Smooth muscle cell (in vitro differentiated cells): ENCODE results near the gene SYT9. TPM values are rescaled to one million over a fixed set of nuclear protein-coding genes. Genes with fewer than 3 reads are reported as not detected.

ENCODE experiments used
- DNase-seq: peaks from one replicate; lab custom pipeline; 2025; ENCODE audit not compliant: unreplicated experiment; lab: John Stamatoyannopoulos, UW
- H2AFZ ChIP-seq: fragments of 200-600 bp; sonication (generic); 2 replicates; pipeline ENCODE4 v1.6.0; 2016; ENCODE audit warnings: antibody characterized with exemption, low read depth, mild to moderate bottlenecking
- H3F3A ChIP-seq: fragments of 200-600 bp; sonication (generic); 2 replicates; pipeline ENCODE4 v1.6.0; 2017; ENCODE audit warnings: antibody characterized with exemption, low read depth
- H3K27ac ChIP-seq: fragments of 200-600 bp; sonication (generic); 2 replicates; pipeline ENCODE4 v1.5.1; 2016; ENCODE audit warnings: low read depth, mild to moderate bottlenecking
- H3K27me3 ChIP-seq: fragments of 200-600 bp; sonication (generic); 2 replicates; pipeline ENCODE4 v1.6.1; 2016; ENCODE audit warnings: low read depth, mild to moderate bottlenecking
- H3K36me3 ChIP-seq: fragments of 200-600 bp; sonication (generic); 2 replicates; pipeline ENCODE4 v1.5.1; 2016; ENCODE audit warnings: low read depth
- H3K4me1 ChIP-seq: fragments of 200-600 bp; sonication (generic); 2 replicates; pipeline ENCODE4 v1.5.1; 2016; ENCODE audit warnings: low read depth
- H3K4me2 ChIP-seq: fragments of 200-600 bp; sonication (generic); 2 replicates; pipeline ENCODE4 v1.6.0; 2016; ENCODE audit warnings: mild to moderate bottlenecking
- H3K4me3 ChIP-seq: fragments of 200-600 bp; sonication (generic); 2 replicates; pipeline ENCODE4 v1.5.1; 2016; ENCODE audit warnings: mild to moderate bottlenecking
- H3K79me2 ChIP-seq: fragments of 200-600 bp; sonication (generic); 2 replicates; pipeline ENCODE4 v1.6.0; 2016; ENCODE audit warnings: low read depth, mild to moderate bottlenecking
- H3K9ac ChIP-seq: fragments of 200-600 bp; sonication (generic); 2 replicates; pipeline ENCODE4 v1.6.0; 2016; ENCODE audit warnings: low read depth
- H3K9me3 ChIP-seq: fragments of 200-600 bp; sonication (generic); replicated peaks from 2 replicates; pipeline ENCODE4 v1.5.1; 2016; ENCODE audit warnings: low read depth
- H4K20me1 ChIP-seq: fragments of 200-600 bp; sonication (generic); 2 replicates; pipeline ENCODE4 v1.6.0; 2016; ENCODE audit warnings: low read depth
- WGBS: methylation state at CpG from one replicate; pipeline ENCODE4 v1.1.7; 2016; ENCODE audit warnings: low lambda C conversion rate; 5-methylcytosine and 5-hydroxymethylcytosine counted together
- polyA plus RNA-seq: library from polyadenylated mRNA; unstranded; fragments of >200 nt; fragmentation: Nextera tagmentation; extraction: Ambion mirVana; gene quantifications from 2 replicates; pipeline ENCODE4 v1.2.1, GENCODE V29; 2016
- total RNA-seq: library from RNA; depleted of rRNA; stranded (reverse); fragments of >200 nt; gene quantifications from 2 replicates; pipeline ENCODE4 v1.2.3, GENCODE V29; 2014
- TF ChIP-seq, protein P1 (sequence below): fragments of 200-600 bp; sonication (generic); IDR thresholded peaks from 2 replicates; pipeline ENCODE4 v1.5.1; 2017; ENCODE audit warnings: borderline replicate concordance, mild to moderate bottlenecking, antibody characterized with exemption; ENCODE audit not compliant: insufficient read depth, poor library complexity, severe bottlenecking

Gene SYT9
- total and polyA plus RNA-seq, 2 experiments from 2014 or later, result 0.06 TPM; not detected in 1

DNA sequence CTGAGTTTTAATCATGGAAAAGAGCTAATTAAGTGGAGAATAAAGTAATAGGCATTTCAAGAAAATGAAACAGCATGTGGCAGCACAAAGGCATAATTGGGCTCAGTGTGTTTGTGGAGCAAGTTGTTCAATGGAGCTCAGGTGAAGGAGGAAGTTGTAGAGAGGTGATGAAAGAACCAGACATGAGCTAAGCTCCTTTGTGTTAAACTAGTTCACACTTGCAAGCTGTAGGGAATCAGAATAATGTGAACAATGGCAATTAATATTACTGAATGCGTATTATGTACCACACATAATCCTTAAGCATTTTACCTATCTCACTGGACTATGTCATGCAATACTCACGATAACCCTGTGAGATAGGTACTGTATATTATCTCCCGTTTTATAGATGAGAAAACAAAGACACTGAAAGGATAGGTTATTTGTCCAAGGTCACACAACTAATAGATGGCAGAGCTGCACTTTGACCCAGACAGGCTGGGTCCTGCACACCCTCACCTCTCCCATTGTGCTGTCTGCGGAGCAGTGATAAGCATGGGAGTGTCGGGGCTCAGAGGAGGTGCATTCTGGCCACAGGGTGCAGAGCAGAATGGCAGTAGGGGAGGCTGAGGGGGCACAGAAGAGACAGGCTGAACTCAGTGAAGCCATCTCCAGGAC, 242.5 kb downstream of the SYT9 start:
- H3K36me3 ChIP-seq, result no peaks in the 10 kb centered on the region

DNA sequence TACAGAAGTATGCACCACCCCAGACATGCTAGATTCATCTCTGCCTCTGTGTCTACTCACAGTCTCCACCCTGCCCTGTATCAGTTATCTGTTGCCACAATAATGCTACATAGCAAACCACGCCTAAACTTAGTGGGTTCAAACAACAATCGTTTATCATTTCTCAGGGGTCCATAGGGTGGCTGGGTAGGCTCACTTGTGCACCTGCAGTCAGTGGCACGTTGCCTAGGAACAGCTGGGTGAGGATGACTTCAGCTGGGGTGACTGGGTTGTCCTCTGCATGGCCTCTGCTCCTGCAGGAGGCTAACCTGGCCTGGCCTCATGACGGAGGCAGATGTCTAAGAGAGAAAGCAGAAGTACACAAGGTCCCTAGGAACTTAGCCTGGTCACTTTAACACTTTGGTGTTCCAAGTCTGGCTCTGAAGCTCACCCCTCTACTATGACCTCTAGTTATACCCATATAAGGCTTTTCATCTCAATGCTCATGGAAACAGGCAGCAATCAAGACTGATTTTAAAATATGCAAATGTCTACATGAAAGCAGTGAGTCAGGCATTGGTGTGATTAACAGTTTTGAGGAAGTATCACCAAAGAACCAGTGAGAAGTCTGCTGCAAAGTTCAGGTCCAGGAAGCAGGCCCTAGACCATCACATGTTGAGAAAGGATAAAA, 244.3 kb downstream of the SYT9 start:
- H3K9ac ChIP-seq, result no peak overlapping the region
- no peaks in the 10 kb centered on the region for H3K79me2 ChIP-seq
- H3K4me3 ChIP-seq, result no peak overlapping the region
- no peak for DNase-seq
- H3K4me1 ChIP-seq, result no peaks in the 10 kb centered on the region
- H3K9me3 ChIP-seq, result no peaks in the 10 kb centered on the region
- no peaks in the 10 kb centered on the region for H4K20me1 ChIP-seq
- no peak overlapping the region for H3K4me2 ChIP-seq
- WGBS, result 90% methylated on average over 4 of the region's 4 CpGs
- H2AFZ ChIP-seq, result no peak overlapping the region
- no peaks in the 10 kb centered on the region for H3F3A ChIP-seq
- H3K27me3 ChIP-seq, result no peaks in the 10 kb centered on the region
- TF ChIP-seq, protein P1, sequence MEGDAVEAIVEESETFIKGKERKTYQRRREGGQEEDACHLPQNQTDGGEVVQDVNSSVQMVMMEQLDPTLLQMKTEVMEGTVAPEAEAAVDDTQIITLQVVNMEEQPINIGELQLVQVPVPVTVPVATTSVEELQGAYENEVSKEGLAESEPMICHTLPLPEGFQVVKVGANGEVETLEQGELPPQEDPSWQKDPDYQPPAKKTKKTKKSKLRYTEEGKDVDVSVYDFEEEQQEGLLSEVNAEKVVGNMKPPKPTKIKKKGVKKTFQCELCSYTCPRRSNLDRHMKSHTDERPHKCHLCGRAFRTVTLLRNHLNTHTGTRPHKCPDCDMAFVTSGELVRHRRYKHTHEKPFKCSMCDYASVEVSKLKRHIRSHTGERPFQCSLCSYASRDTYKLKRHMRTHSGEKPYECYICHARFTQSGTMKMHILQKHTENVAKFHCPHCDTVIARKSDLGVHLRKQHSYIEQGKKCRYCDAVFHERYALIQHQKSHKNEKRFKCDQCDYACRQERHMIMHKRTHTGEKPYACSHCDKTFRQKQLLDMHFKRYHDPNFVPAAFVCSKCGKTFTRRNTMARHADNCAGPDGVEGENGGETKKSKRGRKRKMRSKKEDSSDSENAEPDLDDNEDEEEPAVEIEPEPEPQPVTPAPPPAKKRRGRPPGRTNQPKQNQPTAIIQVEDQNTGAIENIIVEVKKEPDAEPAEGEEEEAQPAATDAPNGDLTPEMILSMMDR, result no peak
- no peak overlapping the region for H3K27ac ChIP-seq
- no peaks in the 10 kb centered on the region for H3K36me3 ChIP-seq

More for the DNA sequence above, 242.5 kb downstream of the SYT9 start:
- WGBS, result 89% methylated on average over 5 of the region's 5 CpGs
- no peaks in the 10 kb centered on the region for H4K20me1 ChIP-seq
- no peak overlapping the region for H3K4me3 ChIP-seq
- no peaks in the 10 kb centered on the region for H3K27me3 ChIP-seq
- no peak overlapping the region for H2AFZ ChIP-seq
- no peak overlapping the region for H3K27ac ChIP-seq
- no peak for DNase-seq
- H3K79me2 ChIP-seq, result no peaks in the 10 kb centered on the region
- H3K9ac ChIP-seq, result no peak overlapping the region
- no peaks in the 10 kb centered on the region for H3F3A ChIP-seq
- no peaks in the 10 kb centered on the region for H3K9me3 ChIP-seq
- no peaks in the 10 kb centered on the region for H3K4me1 ChIP-seq
- no peak overlapping the region for H3K4me2 ChIP-seq
- TF ChIP-seq, protein P1, result no peak

DNA sequence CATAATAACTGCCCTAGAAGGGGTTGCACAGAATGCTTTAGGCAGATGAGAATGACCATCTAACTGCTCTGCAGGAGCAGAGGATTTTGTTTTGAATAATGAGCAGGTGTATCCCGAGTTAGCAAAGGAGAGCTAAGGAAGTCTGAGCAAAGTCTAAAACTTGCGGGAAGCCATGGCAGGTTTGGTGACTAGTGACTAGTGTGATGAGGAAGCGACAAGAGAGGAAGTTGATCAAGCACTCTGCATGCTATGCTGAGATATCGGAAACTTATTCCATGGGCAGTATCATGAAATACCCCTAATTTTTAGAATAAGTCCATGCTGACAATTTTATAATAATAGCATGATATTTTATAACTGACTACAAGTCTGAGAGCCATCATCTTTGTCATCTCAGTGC, 246.5 kb downstream of the SYT9 start:
- H3K79me2 ChIP-seq, result no peaks in the 10 kb centered on the region
- H3K27me3 ChIP-seq, result no peaks in the 10 kb centered on the region
- WGBS, result 92% methylated on average over 4 of the region's 4 CpGs
- no peaks in the 10 kb centered on the region for H3F3A ChIP-seq
- no peak overlapping the region for H3K4me3 ChIP-seq
- no peaks in the 10 kb centered on the region for H4K20me1 ChIP-seq
- DNase-seq, result no peak
- no peak overlapping the region for H3K27ac ChIP-seq
- H3K36me3 ChIP-seq, result no peaks in the 10 kb centered on the region
- TF ChIP-seq, protein P1, result no peak
- no peak overlapping the region for H3K9ac ChIP-seq
- no peaks in the 10 kb centered on the region for H3K4me1 ChIP-seq
- no peak overlapping the region for H2AFZ ChIP-seq
- H3K4me2 ChIP-seq, result no peak overlapping the region
- no peaks in the 10 kb centered on the region for H3K9me3 ChIP-seq
